Cardiac muscle cell (in vitro differentiated cells and primary cell): ENCODE results near the gene DMPK. TPM values are rescaled to one million over a fixed set of nuclear protein-coding genes. Genes with fewer than 3 reads are reported as not detected.

Experiments used
- DNase-seq, 2 donors: peaks; one replicate each; pipeline versions ENCODE4 v3.0.0 to v3.0.0-alpha.2; 2010 to 2017; ENCODE audit warnings: low read depth in 1 of 2, low spot score in 1 of 2
- H3K27ac ChIP-seq: fragments of 200-600 bp; sonication (generic); 2 replicates; pipeline ENCODE4 v1.5.1; 2016
- H3K27me3 ChIP-seq: fragments of 200-600 bp; sonication (generic); 2 replicates; pipeline ENCODE4 v1.6.0; 2016; ENCODE audit warnings: control low read depth
- H3K36me3 ChIP-seq: fragments of 200-600 bp; sonication (generic); 2 replicates; pipeline ENCODE4 v1.5.1; 2016; ENCODE audit warnings: control low read depth
- H3K4me1 ChIP-seq: fragments of 200-600 bp; sonication (generic); 2 replicates; pipeline ENCODE4 v1.8.1; 2017; ENCODE audit warnings: low read depth, mild to moderate bottlenecking, mixed run types
- H3K4me3 ChIP-seq: fragments of 200-600 bp; sonication (generic); 2 replicates; pipeline ENCODE4 v1.5.1; 2016; ENCODE audit warnings: mild to moderate bottlenecking
- H3K9me3 ChIP-seq: fragments of 200-600 bp; sonication (generic); 2 replicates; pipeline ENCODE4 v1.5.1; 2017; ENCODE audit warnings: low read depth, mild to moderate bottlenecking, control low read depth
- CTCF ChIP-seq: IDR thresholded peaks from 2 replicates; pipeline ENCODE4 v1.5.1; 2012; ENCODE audit warnings: low read depth, mild to moderate bottlenecking, low read length
- polyA plus RNA-seq: library from polyadenylated mRNA; unstranded; fragments of >200 nt; fragmentation: Nextera tagmentation; extraction: Ambion mirVana; gene quantifications from 2 replicates; pipeline ENCODE4 v1.2.1, GENCODE V29; 2016
- total RNA-seq: library from RNA; depleted of rRNA; stranded (reverse); fragments of >200 nt; gene quantifications from 2 replicates; pipeline ENCODE4 v1.2.3, GENCODE V29; 2016

Gene DMPK
- total and polyA plus RNA-seq, 2 experiments from 2014 or later: 98.7 to 142 TPM

- Histone ChIP-seq H3K4me1 (peaks cover 43% of the 10 kb centered on the region), H3K27me3 (no peaks in the 10 kb centered on the region), H3K36me3 (peaks cover 13% of the 10 kb centered on the region), H3K4me3 (peak overlapping the region; percentile 36), H3K27ac (peak overlapping the region; percentile 97), H3K9me3 (no peaks in the 10 kb centered on the region)
- peak; percentile 54 to 56 for DNase-seq
- no peak for TF ChIP-seq CTCF
Measured at GRCh38 chr19:45782820-45783785, 813 bp upstream of the DMPK start.

GRCh38 chr19:45781214-45782161 is 802 bp downstream of the DMPK start:
- H3K9me3 ChIP-seq: no peaks in the 10 kb centered on the region
- no peaks in the 10 kb centered on the region for H3K27me3 ChIP-seq
- H3K36me3 ChIP-seq: peaks cover 26% of the 10 kb centered on the region
- DNase-seq: no peak
- no peak for TF ChIP-seq CTCF
- peaks cover 43% of the 10 kb centered on the region for H3K4me1 ChIP-seq
- peak overlapping the region; percentile 36 for H3K4me3 ChIP-seq
- peak overlapping the region; percentile 97 for H3K27ac ChIP-seq

GRCh38 chr19:45780448-45781213 is 1.7 kb downstream of the DMPK start:
- Histone ChIP-seq H3K27me3 (no peaks in the 10 kb centered on the region), H3K4me3 (no peak overlapping the region), H3K4me1 (peaks cover 43% of the 10 kb centered on the region), H3K9me3 (no peaks in the 10 kb centered on the region), H3K36me3 (peaks cover 22% of the 10 kb centered on the region), H3K27ac (peak overlapping the region; percentile 97)
- no peak for TF ChIP-seq CTCF
- no peak for DNase-seq

GRCh38 chr19:45780146-45780447 is 2.2 kb downstream of the DMPK start:
- TF ChIP-seq CTCF: no peak
- Histone ChIP-seq H3K4me1 (peaks cover 43% of the 10 kb centered on the region), H3K36me3 (peaks cover 19% of the 10 kb centered on the region), H3K9me3 (no peaks in the 10 kb centered on the region), H3K4me3 (peak overlapping the region; percentile 1), H3K27me3 (no peaks in the 10 kb centered on the region), H3K27ac (peak overlapping the region; percentile 4)
- no peak for DNase-seq
